IMR-90 (cell line): Measurements from ENCODE around the gene KIF20B. TPM values are rescaled to one million over a fixed set of nuclear protein-coding genes. Genes with fewer than 3 reads are reported as not detected.

ENCODE experiments used
- ATAC-seq: fragments of 200-7000 bp; cut with Tn5 transposase; 2 replicates; pipeline ENCODE4 v1.9.1; 2020; ENCODE audit warnings: low read depth, mild to moderate bottlenecking, moderate library complexity
- BruUV-seq: library from RNA; stranded (reverse); fragments of 400-500 nt; replicated peaks from 2 replicates; lab custom pipeline; 2021; lab: Mats Ljungman, UMichigan
- CTCF ChIA-PET: fragments of 300-600 bp; formaldehyde crosslinking; extraction: SDS; loops from one replicate; lab custom pipeline; 2021; ENCODE audit warnings: antibody characterized with exemption; lab: Yijun Ruan, JAX
- POLR2A ChIA-PET: fragments of 300-600 bp; sonication (Branson Sonifier 250); formaldehyde crosslinking; loops from one replicate; lab custom pipeline; 2022; ENCODE audit warnings: antibody characterized with exemption; ENCODE audit not compliant: unreplicated experiment; lab: Charles Lee
- DNase-seq: peaks from one replicate; pipeline ENCODE4 v3.0.0; 2013
- H2AFZ ChIP-seq: replicated peaks from 2 replicates; pipeline ENCODE3; 2013; ENCODE audit warnings: low read length, mild to moderate bottlenecking; ENCODE audit not compliant: poor library complexity
- H2AK5ac ChIP-seq: 2 replicates; pipeline ENCODE4 v1.6.1; 2013; ENCODE audit warnings: low read depth, low read length, inconsistent platforms
- H2AK9ac ChIP-seq: replicated peaks from 2 replicates; pipeline ENCODE3; 2013; ENCODE audit warnings: mild to moderate bottlenecking, low read depth, low read length, moderate library complexity; ENCODE audit not compliant: poor library complexity
- H2BK120ac ChIP-seq: 2 replicates; pipeline ENCODE4 v1.6.1; 2013; ENCODE audit warnings: low read depth, low read length, inconsistent platforms
- H2BK15ac ChIP-seq: 3 replicates; pipeline ENCODE4 v1.6.1; 2013; ENCODE audit warnings: low read depth, low read length, inconsistent platforms
- H2BK20ac ChIP-seq: 2 replicates; pipeline ENCODE4 v1.6.1; 2013; ENCODE audit warnings: low read depth, mild to moderate bottlenecking, inconsistent platforms, low read length, moderate library complexity
- H2BK5ac ChIP-seq: 2 replicates; pipeline ENCODE4 v1.6.1; 2013; ENCODE audit warnings: mild to moderate bottlenecking, low read depth, low read length, inconsistent platforms; ENCODE audit not compliant: poor library complexity, severe bottlenecking
- H3K14ac ChIP-seq: replicated peaks from 2 replicates; pipeline ENCODE4 v1.6.1; 2013; ENCODE audit warnings: low read depth, low read length, inconsistent platforms
- H3K18ac ChIP-seq: 2 replicates; pipeline ENCODE4 v1.6.1; 2013; ENCODE audit warnings: low read depth, low read length, control low read depth
- H3K23ac ChIP-seq: 2 replicates; pipeline ENCODE4 v1.6.1; 2013; ENCODE audit warnings: low read depth, low read length, inconsistent platforms
- H3K27ac ChIP-seq: 2 replicates; pipeline ENCODE4 v1.5.1; 2013; ENCODE audit warnings: mild to moderate bottlenecking, control low read depth, low read length; ENCODE audit not compliant: insufficient read depth
- H3K27me3 ChIP-seq: 2 replicates; pipeline ENCODE4 v1.6.1; 2013; ENCODE audit warnings: low read length; ENCODE audit not compliant: control insufficient read depth, insufficient read depth
- H3K36me3 ChIP-seq: 2 replicates; pipeline ENCODE4 v1.6.1; 2013; ENCODE audit warnings: low read length, mixed read lengths; ENCODE audit not compliant: control insufficient read depth, insufficient read depth
- H3K4ac ChIP-seq: 2 replicates; pipeline ENCODE4 v1.6.1; 2013; ENCODE audit warnings: low read depth, low read length, inconsistent platforms
- H3K4me1 ChIP-seq: 2 replicates; pipeline ENCODE4 v1.6.1; 2013; ENCODE audit warnings: low read length, mixed read lengths; ENCODE audit not compliant: control insufficient read depth, insufficient read depth
- H3K4me2 ChIP-seq: 2 replicates; pipeline ENCODE4 v1.6.1; 2013; ENCODE audit warnings: low read depth, mild to moderate bottlenecking, control low read depth, low read length, moderate library complexity
- H3K4me3 ChIP-seq: 2 replicates; pipeline ENCODE4 v1.5.1; 2013; ENCODE audit warnings: low read depth, mild to moderate bottlenecking, control low read depth, low read length, moderate library complexity; ENCODE audit not compliant: insufficient read depth
- H3K56ac ChIP-seq: 2 replicates; pipeline ENCODE4 v1.6.1; 2013; ENCODE audit warnings: low read length, inconsistent platforms; ENCODE audit not compliant: insufficient read depth; ENCODE audit errors: extremely low read depth
- H3K79me1 ChIP-seq, 2 experiments: 2 replicates each; pipeline ENCODE4 v1.6.1; 2013; ENCODE audit warnings: low read length in 2 of 2, inconsistent platforms in 1 of 2, low read depth in 1 of 2
- H3K9ac ChIP-seq: 2 replicates; pipeline ENCODE4 v1.6.1; 2013; ENCODE audit warnings: low read depth, low read length, control low read depth
- H3K9me1 ChIP-seq: 2 replicates; pipeline ENCODE4 v1.6.1; 2013; ENCODE audit warnings: low read length, inconsistent platforms; ENCODE audit not compliant: insufficient read depth
- H3K9me3 ChIP-seq: 2 replicates; pipeline ENCODE4 v1.6.1; 2013; ENCODE audit warnings: low read length; ENCODE audit not compliant: control insufficient read depth, insufficient read depth
- H4K20me1 ChIP-seq: 2 replicates; pipeline ENCODE4 v1.6.1; 2013; ENCODE audit warnings: low read length, inconsistent platforms; ENCODE audit not compliant: insufficient read depth
- H4K5ac ChIP-seq: 2 replicates; pipeline ENCODE4 v1.6.1; 2013; ENCODE audit warnings: mild to moderate bottlenecking, low read depth, low read length, control low read depth
- H4K8ac ChIP-seq, 2 experiments: 2 replicates each; pipeline ENCODE4 v1.6.1; 2013; ENCODE audit warnings: low read depth in 2 of 2, low read length in 2 of 2, control low read depth in 1 of 2, inconsistent platforms in 1 of 2
- H4K91ac ChIP-seq: 2 replicates; pipeline ENCODE4 v1.6.1; 2013; ENCODE audit warnings: low read depth, low read length, inconsistent platforms; ENCODE audit not compliant: insufficient read depth
- BHLHE40 ChIP-seq: fragments of 150-350 bp; IDR thresholded peaks from 2 replicates; pipeline ENCODE4 v1.6.1; 2016; ENCODE audit warnings: mild to moderate bottlenecking, low read depth, low read length
- CEBPB ChIP-seq: IDR thresholded peaks from 2 replicates; pipeline ENCODE4 v1.6.1; 2012; ENCODE audit warnings: low read depth, low read length, improper control_type of control experiment
- CHD1 ChIP-seq: IDR thresholded peaks from 2 replicates; pipeline ENCODE4 v1.6.1; 2012; ENCODE audit warnings: low read depth, low read length, improper control_type of control experiment
- FOS ChIP-seq: fragments of 150-350 bp; IDR thresholded peaks from 2 replicates; pipeline ENCODE4 v1.6.1; 2016; ENCODE audit warnings: low read depth, low read length
- MAFK ChIP-seq: IDR thresholded peaks from 2 replicates; pipeline ENCODE4 v1.6.1; 2012; ENCODE audit warnings: low read depth, low read length, improper control_type of control experiment
- MXI1 ChIP-seq: IDR thresholded peaks from 2 replicates; pipeline ENCODE4 v1.6.1; 2012; ENCODE audit warnings: low read depth, mild to moderate bottlenecking, low read length, moderate library complexity, borderline replicate concordance
- NFE2L2 ChIP-seq: fragments of 150-350 bp; IDR thresholded peaks from 2 replicates; pipeline ENCODE4 v1.6.1; 2016; ENCODE audit warnings: low read depth, mild to moderate bottlenecking, low read length
- POLR2A ChIP-seq: IDR thresholded peaks from 2 replicates; pipeline ENCODE4 v1.6.1; 2012; ENCODE audit warnings: mild to moderate bottlenecking, low read depth, low read length
- RAD21 ChIP-seq: IDR thresholded peaks from 2 replicates; pipeline ENCODE4 v1.6.1; 2012; ENCODE audit warnings: low read length, improper control_type of control experiment
- RCOR1 ChIP-seq: IDR thresholded peaks from 2 replicates; pipeline ENCODE4 v1.6.1; 2012; ENCODE audit warnings: mild to moderate bottlenecking, low read length, improper control_type of control experiment; ENCODE audit not compliant: insufficient replicate concordance
- RFX5 ChIP-seq: IDR thresholded peaks from 2 replicates; pipeline ENCODE4 v1.8.0; 2012; ENCODE audit warnings: low read depth, mild to moderate bottlenecking, low read length, moderate library complexity
- SMC3 ChIP-seq: fragments of 150-350 bp; IDR thresholded peaks from 2 replicates; pipeline ENCODE4 v1.6.1; 2016; ENCODE audit warnings: low read depth, mild to moderate bottlenecking, antibody characterized with exemption, low read length, moderate library complexity
- WGBS, 2 experiments: methylation state at CpG; one replicate each; pipeline versions ENCODE4 v1.1.5 to v1.1.7; 2013; ENCODE audit warnings: missing lambda C conversion rate in 2 of 2; ENCODE audit not compliant: insufficient read length in 1 of 2; ENCODE audit errors: extremely low coverage in 2 of 2; 5-methylcytosine and 5-hydroxymethylcytosine counted together
- dilution Hi-C: fragments of 300-500 bp; cut with HindIII; formaldehyde crosslinking; loops from one replicate; pipeline ENCODE4 v1.14.3; 2018; ENCODE audit warnings: low sequenced_read_pairs; ENCODE audit not compliant: unreplicated experiment
- in situ Hi-C: fragments of 300-500 bp; cut with MboI; formaldehyde crosslinking; loops from 3 replicates; pipeline ENCODE4 v1.14.3; 2019; ENCODE audit warnings: low sequenced_read_pairs, inconsistent platforms, mixed read lengths
- intact Hi-C: fragments of 100-400 bp; cut with micrococcal nuclease; formaldehyde crosslinking; loops from 2 replicates; pipeline ENCODE4 v1.10.0; 2022
- polyA plus RNA-seq, 3 experiments: library from polyadenylated mRNA; depleted of rRNA; stranded (reverse); fragments of >200 nt; gene quantifications; 2 replicates each; pipeline ENCODE4 v1.2.3, GENCODE V29; 2012; ENCODE audit warnings: low replicate concordance in 1 of 3
- total RNA-seq: library from RNA; depleted of rRNA; stranded (reverse); fragments of >200 nt; gene quantifications from 2 replicates; pipeline ENCODE4 v1.2.3, GENCODE V29; 2012
- TF ChIP-seq, protein P1 (sequence below): fragments of 150-350 bp; IDR thresholded peaks from 2 replicates; pipeline ENCODE4 v1.6.1; 2017; ENCODE audit warnings: mild to moderate bottlenecking, antibody characterized with exemption, low read length, low read depth
- TF ChIP-seq, protein P2 (sequence below): fragments of 150-350 bp; IDR thresholded peaks from 2 replicates; pipeline ENCODE4 v1.6.1; 2016; ENCODE audit warnings: low read depth, mild to moderate bottlenecking, low read length, moderate library complexity, borderline replicate concordance
- TF ChIP-seq, protein P3 (sequence below): conservative IDR thresholded peaks from 2 replicates; pipeline ENCODE4 v1.5.1; 2012; ENCODE audit warnings: mild to moderate bottlenecking, low read depth, low read length, improper control_type of control experiment

KIF20B gene
- total and polyA plus RNA-seq, 2 of the 4 experiments (the other 2 are of a cell fraction): 3.1 to 23.5 TPM

DNA sequence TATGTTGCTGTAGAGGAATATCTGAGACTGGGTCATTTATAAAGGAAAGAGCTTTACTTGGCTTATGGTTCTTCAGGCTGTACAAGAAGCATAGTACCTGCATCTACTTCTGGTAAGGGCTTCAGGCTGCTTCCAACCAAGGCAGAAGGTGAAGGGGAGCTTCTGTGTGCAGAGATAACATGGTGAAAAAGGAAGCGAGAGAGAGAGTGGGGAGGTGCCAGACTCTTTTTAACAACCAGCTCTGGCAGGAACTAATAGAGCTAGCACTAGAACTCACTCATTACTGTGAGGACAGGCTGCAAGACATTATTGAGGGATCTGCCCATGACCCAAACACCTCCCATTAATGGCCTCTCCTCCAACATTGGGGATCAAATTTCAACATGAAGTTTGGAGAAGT, 94.5 kb downstream of the KIF20B start:
- no peaks in the 10 kb centered on the region for H3K9me3 ChIP-seq
- H3K79me1 ChIP-seq: no peaks in the 10 kb centered on the region
- no peak overlapping the region for H3K4ac ChIP-seq
- DNase-seq: no peak
- POLR2A ChIA-PET: no interaction called here
- no peak overlapping the region for H4K91ac ChIP-seq
- H3K9ac ChIP-seq: no peak overlapping the region
- H2AFZ ChIP-seq: no peak overlapping the region
- ATAC-seq: no peak
- H3K27me3 ChIP-seq: no peaks in the 10 kb centered on the region
- H2BK5ac ChIP-seq: no peak overlapping the region
- in situ Hi-C loops (loop anchor here (10.0 kb wide), 1 partner anchor 1069 kb away; no protein-coding TSS in a partner anchor), intact Hi-C loops (loop anchor here (10.0 kb wide), 1 partner anchor 859 kb away; no protein-coding TSS in a partner anchor), dilution Hi-C loops (no loop called here)
- H3K18ac ChIP-seq: no peak overlapping the region
- no CpG with 5 or more reads among the region's 1 CpG for WGBS, 2 experiments
- H4K8ac ChIP-seq: no peak overlapping the region
- CTCF ChIA-PET: no interaction called here
- H4K20me1 ChIP-seq: no peaks in the 10 kb centered on the region
- H2AK9ac ChIP-seq: no peak overlapping the region
- BruUV-seq: no TSS peak
- H2BK15ac ChIP-seq: no peak overlapping the region
- H2AK5ac ChIP-seq: no peak overlapping the region
- H3K9me1 ChIP-seq: no peaks in the 10 kb centered on the region
- no peak overlapping the region for H2BK20ac ChIP-seq
- no peaks in the 10 kb centered on the region for H3K36me3 ChIP-seq
- H3K27ac ChIP-seq: no peak overlapping the region
- TF ChIP-seq CHD1 (no peak), NFE2L2 (no peak), SMC3 (no peak), POLR2A (no peak), FOS (no peak), MXI1 (no peak), RFX5 (no peak), RAD21 (no peak), BHLHE40 (no peak), CEBPB (no peak), MAFK (no peak), RCOR1 (no peak)
- TF ChIP-seq, protein P1, sequence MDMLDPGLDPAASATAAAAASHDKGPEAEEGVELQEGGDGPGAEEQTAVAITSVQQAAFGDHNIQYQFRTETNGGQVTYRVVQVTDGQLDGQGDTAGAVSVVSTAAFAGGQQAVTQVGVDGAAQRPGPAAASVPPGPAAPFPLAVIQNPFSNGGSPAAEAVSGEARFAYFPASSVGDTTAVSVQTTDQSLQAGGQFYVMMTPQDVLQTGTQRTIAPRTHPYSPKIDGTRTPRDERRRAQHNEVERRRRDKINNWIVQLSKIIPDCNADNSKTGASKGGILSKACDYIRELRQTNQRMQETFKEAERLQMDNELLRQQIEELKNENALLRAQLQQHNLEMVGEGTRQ: no peak
- TF ChIP-seq, protein P2, sequence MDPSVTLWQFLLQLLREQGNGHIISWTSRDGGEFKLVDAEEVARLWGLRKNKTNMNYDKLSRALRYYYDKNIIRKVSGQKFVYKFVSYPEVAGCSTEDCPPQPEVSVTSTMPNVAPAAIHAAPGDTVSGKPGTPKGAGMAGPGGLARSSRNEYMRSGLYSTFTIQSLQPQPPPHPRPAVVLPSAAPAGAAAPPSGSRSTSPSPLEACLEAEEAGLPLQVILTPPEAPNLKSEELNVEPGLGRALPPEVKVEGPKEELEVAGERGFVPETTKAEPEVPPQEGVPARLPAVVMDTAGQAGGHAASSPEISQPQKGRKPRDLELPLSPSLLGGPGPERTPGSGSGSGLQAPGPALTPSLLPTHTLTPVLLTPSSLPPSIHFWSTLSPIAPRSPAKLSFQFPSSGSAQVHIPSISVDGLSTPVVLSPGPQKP: no peak
- TF ChIP-seq, protein P3, sequence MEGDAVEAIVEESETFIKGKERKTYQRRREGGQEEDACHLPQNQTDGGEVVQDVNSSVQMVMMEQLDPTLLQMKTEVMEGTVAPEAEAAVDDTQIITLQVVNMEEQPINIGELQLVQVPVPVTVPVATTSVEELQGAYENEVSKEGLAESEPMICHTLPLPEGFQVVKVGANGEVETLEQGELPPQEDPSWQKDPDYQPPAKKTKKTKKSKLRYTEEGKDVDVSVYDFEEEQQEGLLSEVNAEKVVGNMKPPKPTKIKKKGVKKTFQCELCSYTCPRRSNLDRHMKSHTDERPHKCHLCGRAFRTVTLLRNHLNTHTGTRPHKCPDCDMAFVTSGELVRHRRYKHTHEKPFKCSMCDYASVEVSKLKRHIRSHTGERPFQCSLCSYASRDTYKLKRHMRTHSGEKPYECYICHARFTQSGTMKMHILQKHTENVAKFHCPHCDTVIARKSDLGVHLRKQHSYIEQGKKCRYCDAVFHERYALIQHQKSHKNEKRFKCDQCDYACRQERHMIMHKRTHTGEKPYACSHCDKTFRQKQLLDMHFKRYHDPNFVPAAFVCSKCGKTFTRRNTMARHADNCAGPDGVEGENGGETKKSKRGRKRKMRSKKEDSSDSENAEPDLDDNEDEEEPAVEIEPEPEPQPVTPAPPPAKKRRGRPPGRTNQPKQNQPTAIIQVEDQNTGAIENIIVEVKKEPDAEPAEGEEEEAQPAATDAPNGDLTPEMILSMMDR: no peak
- H2BK120ac ChIP-seq: no peak overlapping the region
- no peak overlapping the region for H3K56ac ChIP-seq
- no peaks in the 10 kb centered on the region for H3K4me1 ChIP-seq
- H3K4me3 ChIP-seq: no peak overlapping the region
- no peak overlapping the region for H4K5ac ChIP-seq
- H3K23ac ChIP-seq: no peak overlapping the region
- H3K14ac ChIP-seq: no peak overlapping the region
- no peak overlapping the region for H3K4me2 ChIP-seq
